GM21390 (cell line): ENCODE data around the gene CRYGS.

ENCODE experiments used
- ATAC-seq: cut with Tn5 transposase; IDR thresholded peaks from one replicate; pipeline ENCODE4 v1.9.1; 2021; ENCODE audit not compliant: unreplicated experiment

Gene CRYGS

GRCh38 chr3:186496016-186496415 is 48.2 kb downstream of the CRYGS start:
- ATAC-seq = no peak

GRCh38 chr3:186493525-186494255 is 50.5 kb downstream of the CRYGS start:
- ATAC-seq = no peak

- no peak for ATAC-seq
Observed at GRCh38 chr3:186492385-186492984, 51.7 kb downstream of the CRYGS start.

- no peak for ATAC-seq
Observed at GRCh38 chr3:186489507-186489906, 54.7 kb downstream of the CRYGS start.
